Measurements from ENCODE around the gene ZBED6. TPM values are rescaled to one million over a fixed set of nuclear protein-coding genes. Genes with fewer than 3 reads are reported as not detected.

Gene ZBED6
- total RNA-seq, 2 experiments from 2014 or later, result 25.0 to 25.2 TPM

DNA sequence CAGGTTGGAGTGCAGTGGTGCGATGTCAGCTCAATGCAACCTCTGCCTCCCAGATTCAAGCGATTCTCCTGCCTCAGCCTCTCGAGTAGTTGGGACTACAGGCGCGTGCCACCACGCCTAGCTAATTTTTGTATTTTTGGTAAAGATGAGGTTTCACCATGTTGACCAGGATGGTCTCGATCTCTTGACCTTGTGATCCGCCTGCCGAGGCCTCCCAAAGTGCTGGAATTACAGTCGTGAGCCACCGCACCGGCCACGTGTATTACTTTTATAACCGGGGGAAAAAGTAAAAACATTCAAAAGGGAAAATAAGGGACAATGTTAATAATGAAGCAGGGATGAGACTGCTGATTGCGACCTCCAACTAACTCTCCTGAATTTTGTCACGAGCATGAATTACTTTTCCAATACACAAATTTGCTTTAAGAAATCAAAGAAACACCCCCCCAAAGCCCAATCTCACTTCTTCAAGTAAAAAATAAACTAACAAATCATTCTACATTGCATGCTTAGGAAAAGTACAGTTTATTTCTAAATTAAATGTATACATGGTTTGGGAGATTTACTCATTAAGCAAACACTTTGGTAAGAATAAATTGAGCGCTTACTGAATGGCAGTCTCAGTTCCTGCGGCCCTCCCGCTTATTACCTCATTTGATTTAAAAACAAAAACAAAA, 521 bp upstream of the ZBED6 start:
- ChIA-PET POLR2A (interaction anchor here (1.8 kb wide), 1 partner anchor 30 kb away, joined by 19 read pairs; the partner anchor contains the start of gene LAX1), CTCF (interaction anchor here (0.7 to 1.4 kb wide), 2 partner anchors 30 to 169 kb away, joined by 4 to 5 read pairs; partner anchors contain the start of gene LAX1)
- intact Hi-C loops (cut with DNase I, micrococcal nuclease), result loop anchor here (1.0 to 10.0 kb wide), 7 partner anchors 30 to 1450 kb away; partner anchors contain the start of genes LAX1 (in 1 of the 2), PPP1R12B (in 1 of the 2), RBBP5 (in 1 of the 2) and SNRPE (in 1 of the 2)
- Mint-ChIP-seq H3K27me3 (no peaks in the 10 kb centered on the region), H3K27ac (peak overlapping the region; percentile 86), H3K4me1 (ENCODE audit: low read depth) (peaks cover 48% of the 10 kb centered on the region), H3K4me3 (peak overlapping the region; percentile 98), H3K9me3 (no peaks in the 10 kb centered on the region), H3K36me3 (ENCODE audit: low read depth) (peaks cover 41% of the 10 kb centered on the region)
- peak overlapping the region; percentile 83 to 86 for H3K27ac ChIP-seq (ENCODE audit: low read depth in 1 of 2, low read length in 2 of 2)
- H3K4me3 ChIP-seq (ENCODE audit: low read length), result peak overlapping the region; percentile 83
- no peaks in the 10 kb centered on the region for H3K27me3 ChIP-seq (ENCODE audit: control insufficient read depth in 1 of 2, insufficient read depth in 2 of 2, low read length in 2 of 2)
- H3K9me3 ChIP-seq (ENCODE audit: control insufficient read depth in 1 of 2, insufficient read depth in 1 of 2, low read length in 2 of 2), result no peaks in the 10 kb centered on the region
- TF ChIP-seq, protein P1, sequence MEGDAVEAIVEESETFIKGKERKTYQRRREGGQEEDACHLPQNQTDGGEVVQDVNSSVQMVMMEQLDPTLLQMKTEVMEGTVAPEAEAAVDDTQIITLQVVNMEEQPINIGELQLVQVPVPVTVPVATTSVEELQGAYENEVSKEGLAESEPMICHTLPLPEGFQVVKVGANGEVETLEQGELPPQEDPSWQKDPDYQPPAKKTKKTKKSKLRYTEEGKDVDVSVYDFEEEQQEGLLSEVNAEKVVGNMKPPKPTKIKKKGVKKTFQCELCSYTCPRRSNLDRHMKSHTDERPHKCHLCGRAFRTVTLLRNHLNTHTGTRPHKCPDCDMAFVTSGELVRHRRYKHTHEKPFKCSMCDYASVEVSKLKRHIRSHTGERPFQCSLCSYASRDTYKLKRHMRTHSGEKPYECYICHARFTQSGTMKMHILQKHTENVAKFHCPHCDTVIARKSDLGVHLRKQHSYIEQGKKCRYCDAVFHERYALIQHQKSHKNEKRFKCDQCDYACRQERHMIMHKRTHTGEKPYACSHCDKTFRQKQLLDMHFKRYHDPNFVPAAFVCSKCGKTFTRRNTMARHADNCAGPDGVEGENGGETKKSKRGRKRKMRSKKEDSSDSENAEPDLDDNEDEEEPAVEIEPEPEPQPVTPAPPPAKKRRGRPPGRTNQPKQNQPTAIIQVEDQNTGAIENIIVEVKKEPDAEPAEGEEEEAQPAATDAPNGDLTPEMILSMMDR (IDR thresholded peaks at IDR 0.05), result no peak
- DNase-seq (no peak), ATAC-seq (ENCODE audit: poor library complexity) (no peak)
- H3K4me1 ChIP-seq (ENCODE audit: insufficient read depth, low read length), result peaks cover 30% of the 10 kb centered on the region
- H3K36me3 ChIP-seq (ENCODE audit: insufficient read depth, low read length), result peaks cover 27% of the 10 kb centered on the region

DNA sequence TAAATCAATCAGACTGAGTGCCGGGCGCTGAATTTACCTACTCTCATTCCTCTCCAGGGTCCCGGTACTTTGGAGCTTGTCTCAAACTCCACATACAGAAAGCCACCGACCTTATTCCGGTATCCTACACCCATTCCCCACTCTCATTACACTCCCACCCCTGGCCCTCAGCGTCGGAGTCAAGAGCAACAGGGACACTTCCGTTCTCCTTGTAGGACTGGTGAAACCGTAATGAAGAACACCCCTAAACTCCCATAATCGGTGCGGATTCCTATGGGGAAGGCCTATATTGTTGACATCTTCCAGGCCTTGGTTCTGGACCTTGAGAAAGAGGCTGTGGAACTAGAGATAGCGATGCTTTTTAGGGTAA, 798 bp downstream of the ZBED6 start:
- POLR2A ChIA-PET, result interaction anchor here (1.3 kb wide), 1 partner anchor 31 kb away, joined by 7 read pairs; the partner anchor contains the start of gene LAX1
- peak overlapping the region; percentile 83 to 87 for H3K27ac ChIP-seq (ENCODE audit: low read depth in 1 of 2, low read length in 2 of 2)
- TF ChIP-seq, protein P1 (IDR thresholded peaks at IDR 0.05), result no peak
- no peaks in the 10 kb centered on the region for H3K27me3 ChIP-seq (ENCODE audit: control insufficient read depth in 1 of 2, insufficient read depth in 2 of 2, low read length in 2 of 2)
- Mint-ChIP-seq H3K36me3 (ENCODE audit: low read depth) (peaks cover 46% of the 10 kb centered on the region), H3K27me3 (no peaks in the 10 kb centered on the region), H3K27ac (peak overlapping the region; percentile 86), H3K4me3 (peak overlapping the region; percentile 94), H3K4me1 (ENCODE audit: low read depth) (peaks cover 62% of the 10 kb centered on the region), H3K9me3 (no peaks in the 10 kb centered on the region)
- peaks cover 28% of the 10 kb centered on the region for H3K36me3 ChIP-seq (ENCODE audit: insufficient read depth, low read length)
- H3K4me3 ChIP-seq (ENCODE audit: low read length), result peak overlapping the region; percentile 83
- peak in 6 of 14 experiments; percentile 2 to 55 (median 30) for DNase-seq
- ATAC-seq (ENCODE audit: poor library complexity), result no peak
- intact Hi-C loops (cut with DNase I, micrococcal nuclease), result loop anchor here (2.0 to 10.0 kb wide), 5 partner anchors 31 to 1451 kb away; partner anchors contain the start of genes LAX1 (in 1 of the 2), PPP1R12B (in 1 of the 2), RBBP5 (in 1 of the 2) and UBE2T (in 1 of the 2)
- H3K9me3 ChIP-seq (ENCODE audit: control insufficient read depth in 1 of 2, insufficient read depth in 1 of 2, low read length in 2 of 2), result no peaks in the 10 kb centered on the region
- H3K4me1 ChIP-seq (ENCODE audit: insufficient read depth, low read length), result peaks cover 32% of the 10 kb centered on the region
- CTCF ChIA-PET, result no interaction called here

DNA sequence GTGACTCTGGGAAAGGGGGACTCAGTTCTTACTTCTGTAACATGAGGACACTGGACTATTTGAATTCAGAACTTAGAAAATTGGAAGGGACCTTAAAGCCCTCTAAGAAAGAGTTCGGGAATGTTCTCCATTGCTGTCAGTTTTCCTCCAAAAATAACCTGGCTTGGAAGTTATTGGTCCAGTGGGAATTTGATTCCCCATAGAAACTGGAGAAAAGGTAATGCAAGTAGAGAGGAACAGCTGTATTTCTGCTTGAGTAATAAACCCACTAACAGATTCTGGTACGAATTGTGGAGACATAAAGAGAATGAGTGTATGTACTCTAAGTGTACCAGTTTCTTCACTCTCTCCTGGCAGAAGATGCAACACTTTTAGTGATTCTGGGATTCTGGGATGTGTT, 1.8 kb downstream of the ZBED6 start:
- peaks cover 28% of the 10 kb centered on the region for H3K36me3 ChIP-seq (ENCODE audit: insufficient read depth, low read length)
- no peak for ATAC-seq (ENCODE audit: poor library complexity)
- H3K27me3 Mint-ChIP-seq, result no peaks in the 10 kb centered on the region
- ChIA-PET POLR2A (interaction anchor here (0.6 to 1.3 kb wide), 2 partner anchors 11 to 32 kb away, joined by 4 to 7 read pairs; partner anchors contain the start of gene LAX1), CTCF (no interaction called here)
- no peak overlapping the region for H3K4me3 ChIP-seq (ENCODE audit: low read length)
- DNase-seq, result no peak
- H3K27ac Mint-ChIP-seq, result peak overlapping the region; percentile 86
- TF ChIP-seq, protein P1 (IDR thresholded peaks at IDR 0.05), result no peak
- H3K36me3 Mint-ChIP-seq (ENCODE audit: low read depth), result peaks cover 51% of the 10 kb centered on the region
- peak overlapping the region; percentile 94 for H3K4me3 Mint-ChIP-seq
- intact Hi-C loops (cut with DNase I, micrococcal nuclease), result loop anchor here (2.0 to 10.0 kb wide), 5 partner anchors 32 to 1452 kb away; partner anchors contain the start of genes LAX1 (in 1 of the 2), PPP1R12B (in 1 of the 2), RBBP5 (in 1 of the 2) and UBE2T (in 1 of the 2)
- H3K4me1 Mint-ChIP-seq (ENCODE audit: low read depth), result peaks cover 72% of the 10 kb centered on the region
- H3K27me3 ChIP-seq (ENCODE audit: control insufficient read depth in 1 of 2, insufficient read depth in 2 of 2, low read length in 2 of 2), result no peaks in the 10 kb centered on the region
- H3K9me3 Mint-ChIP-seq, result no peaks in the 10 kb centered on the region
- peaks cover 32% of the 10 kb centered on the region for H3K4me1 ChIP-seq (ENCODE audit: insufficient read depth, low read length)
- H3K27ac ChIP-seq (ENCODE audit: low read depth in 1 of 2, low read length in 2 of 2), result no peak overlapping the region
- H3K9me3 ChIP-seq (ENCODE audit: control insufficient read depth in 1 of 2, insufficient read depth in 1 of 2, low read length in 2 of 2), result no peaks in the 10 kb centered on the region
